HFFc6 (cell line): ENCODE measurements around the gene RNASE8. TPM values are rescaled to one million over a fixed set of nuclear protein-coding genes. Genes with fewer than 3 reads are reported as not detected.

ENCODE experiments used
- DNase-seq: peaks from one replicate; pipeline ENCODE4 v3.0.0-alpha.2; 2018
- H3K27ac Mint-ChIP-seq: 2 replicates; pipeline ENCODE4 v1.8.0; 2020; ENCODE audit warnings: mild to moderate bottlenecking, mixed read lengths
- H3K27me3 Mint-ChIP-seq: 2 replicates; pipeline ENCODE4 v1.8.0; 2021; ENCODE audit warnings: mild to moderate bottlenecking, moderate library complexity, mixed read lengths; ENCODE audit not compliant: insufficient read depth
- H3K36me3 Mint-ChIP-seq: 2 replicates; pipeline ENCODE4 v1.8.0; 2021; ENCODE audit warnings: low read depth, mixed read lengths
- H3K4me1 Mint-ChIP-seq: 2 replicates; pipeline ENCODE4 v1.8.0; 2020; ENCODE audit warnings: low read depth, mixed read lengths
- H3K4me3 Mint-ChIP-seq: 2 replicates; pipeline ENCODE4 v1.8.0; 2020; ENCODE audit warnings: mild to moderate bottlenecking, moderate library complexity, mixed read lengths
- H3K9me3 Mint-ChIP-seq: 2 replicates; pipeline ENCODE4 v1.8.0; 2020; ENCODE audit warnings: mild to moderate bottlenecking, mixed read lengths
- microRNA-seq: library from miRNA; unstranded; fragments of <30 nt; microRNA quantifications from one replicate; pipeline ENCODE4, GENCODE V29; 2019
- total RNA-seq, 6 experiments: library from RNA; stranded (reverse); fragmentation: NEBNext Ultra II Directional; extraction: Animal tissue kit (Norgen Biotek cat#: 25700); gene quantifications; 2 replicates in 1 of 6; 3 replicates in 5 of 6; pipeline ENCODE4 v1.2.3, GENCODE V29; 2021
- TF ChIP-seq, protein P1 (sequence below): fragments of 200-600 bp; sonication (generic); IDR thresholded peaks from 2 replicates; pipeline ENCODE4 v1.5.0; 2021; ENCODE audit warnings: antibody characterized with exemption, mild to moderate bottlenecking

Gene RNASE8
- total RNA-seq, 6 experiments from 2014 or later: not detected

DNA sequence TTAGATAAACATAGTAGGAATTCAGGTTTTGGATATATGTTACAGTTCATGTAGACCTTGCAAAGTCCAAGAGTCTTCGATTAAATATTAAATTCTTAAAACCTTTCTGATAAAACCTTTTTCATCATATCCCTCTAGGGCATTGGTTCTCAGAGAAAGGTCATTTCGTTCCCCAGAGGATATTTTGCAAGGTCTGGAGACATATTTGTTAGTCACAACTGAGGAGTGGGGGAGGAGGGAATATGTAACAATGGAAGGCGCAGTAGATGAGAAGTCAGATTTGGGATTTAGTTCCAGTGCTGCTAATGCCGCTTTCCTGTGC is 48.5 kb downstream of the RNASE8 start:
- Mint-ChIP-seq H3K4me3 (peak overlapping the region; percentile 52; the same call in 1 of the 2 replicates), H3K27ac (no peak overlapping the region), H3K36me3 (no peaks in the 10 kb centered on the region), H3K27me3 (peaks cover 10% of the 10 kb centered on the region), H3K9me3 (no peaks in the 10 kb centered on the region), H3K4me1 (peaks cover 49% of the 10 kb centered on the region)
- TF ChIP-seq, protein P1, sequence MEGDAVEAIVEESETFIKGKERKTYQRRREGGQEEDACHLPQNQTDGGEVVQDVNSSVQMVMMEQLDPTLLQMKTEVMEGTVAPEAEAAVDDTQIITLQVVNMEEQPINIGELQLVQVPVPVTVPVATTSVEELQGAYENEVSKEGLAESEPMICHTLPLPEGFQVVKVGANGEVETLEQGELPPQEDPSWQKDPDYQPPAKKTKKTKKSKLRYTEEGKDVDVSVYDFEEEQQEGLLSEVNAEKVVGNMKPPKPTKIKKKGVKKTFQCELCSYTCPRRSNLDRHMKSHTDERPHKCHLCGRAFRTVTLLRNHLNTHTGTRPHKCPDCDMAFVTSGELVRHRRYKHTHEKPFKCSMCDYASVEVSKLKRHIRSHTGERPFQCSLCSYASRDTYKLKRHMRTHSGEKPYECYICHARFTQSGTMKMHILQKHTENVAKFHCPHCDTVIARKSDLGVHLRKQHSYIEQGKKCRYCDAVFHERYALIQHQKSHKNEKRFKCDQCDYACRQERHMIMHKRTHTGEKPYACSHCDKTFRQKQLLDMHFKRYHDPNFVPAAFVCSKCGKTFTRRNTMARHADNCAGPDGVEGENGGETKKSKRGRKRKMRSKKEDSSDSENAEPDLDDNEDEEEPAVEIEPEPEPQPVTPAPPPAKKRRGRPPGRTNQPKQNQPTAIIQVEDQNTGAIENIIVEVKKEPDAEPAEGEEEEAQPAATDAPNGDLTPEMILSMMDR: no peak
- no peak for DNase-seq

DNA sequence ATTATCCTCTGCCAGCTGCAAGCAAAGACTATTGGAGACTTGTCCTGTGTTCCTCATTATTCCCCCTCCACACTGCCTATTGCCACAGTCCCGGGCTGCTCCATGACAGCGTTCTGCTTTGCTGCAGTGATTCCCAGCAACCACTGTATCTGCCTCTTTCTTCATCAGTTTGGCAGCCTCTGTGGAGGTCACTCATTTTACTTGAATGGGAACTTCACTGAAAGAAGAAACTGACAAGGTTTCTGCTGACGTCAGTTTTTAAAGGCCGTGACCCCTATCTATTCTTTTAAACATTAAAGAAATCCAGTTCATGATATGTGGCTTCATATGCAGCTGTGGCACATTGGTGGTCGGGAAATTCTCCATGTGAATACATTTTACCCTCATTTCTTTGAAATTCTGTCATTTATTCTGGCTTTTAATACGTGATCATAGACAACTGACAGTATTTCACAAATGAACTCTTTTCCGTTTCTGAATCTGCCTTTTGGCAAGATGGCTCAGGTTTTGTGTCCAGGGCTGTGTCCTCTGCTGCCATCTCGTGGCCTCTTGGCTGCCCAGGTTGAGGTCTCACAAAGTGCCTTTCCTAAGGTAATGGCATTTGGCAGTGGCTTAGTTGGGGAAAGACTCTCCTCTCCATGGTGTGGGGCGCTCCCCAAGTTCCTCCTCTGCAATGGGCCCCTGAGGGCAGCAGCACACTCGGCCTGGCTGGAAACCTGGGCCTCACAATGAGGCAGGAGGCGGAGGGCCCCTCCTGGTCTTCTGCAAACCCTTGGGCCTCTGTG is 49.1 kb downstream of the RNASE8 start:
- H3K4me3 Mint-ChIP-seq: peak overlapping the region; percentile 52
- peaks cover 10% of the 10 kb centered on the region for H3K27me3 Mint-ChIP-seq
- H3K4me1 Mint-ChIP-seq: peaks cover 49% of the 10 kb centered on the region
- peak overlapping the region; percentile 46; the same call in 1 of the 2 replicates for H3K27ac Mint-ChIP-seq
- DNase-seq: peak; percentile 64
- TF ChIP-seq, protein P1: peak; percentile 90
- no peaks in the 10 kb centered on the region for H3K36me3 Mint-ChIP-seq
- no peaks in the 10 kb centered on the region for H3K9me3 Mint-ChIP-seq

DNA sequence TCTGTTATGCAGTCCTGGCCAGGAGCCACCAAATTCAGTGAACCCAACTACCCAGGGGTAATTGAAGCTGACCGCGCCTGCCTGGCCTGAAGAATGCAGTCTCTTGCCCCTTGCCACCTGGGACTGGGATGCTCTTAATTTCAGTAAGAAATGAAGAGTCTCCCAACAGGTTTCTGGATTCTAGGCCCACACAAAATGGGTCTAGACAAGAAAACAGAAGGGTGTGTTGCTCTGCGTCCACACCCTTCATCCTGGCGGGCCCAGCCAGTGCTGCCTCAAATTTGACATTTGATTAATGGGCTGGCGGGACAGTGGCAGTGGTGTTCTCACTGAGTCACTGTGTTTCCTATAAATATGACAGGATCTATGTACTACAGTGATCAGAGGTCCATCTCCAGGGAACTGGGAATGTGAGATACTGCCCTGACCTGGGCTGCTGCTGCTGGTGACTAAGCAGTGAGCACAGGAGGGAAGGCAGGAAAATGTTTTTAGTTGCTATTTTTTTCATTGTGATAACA is 49.7 kb downstream of the RNASE8 start:
- DNase-seq: peak; percentile 32
- H3K4me1 Mint-ChIP-seq: peaks cover 48% of the 10 kb centered on the region
- TF ChIP-seq, protein P1: no peak
- H3K36me3 Mint-ChIP-seq: no peaks in the 10 kb centered on the region
- H3K27me3 Mint-ChIP-seq: peaks cover 10% of the 10 kb centered on the region
- H3K9me3 Mint-ChIP-seq: no peaks in the 10 kb centered on the region
- no peak overlapping the region; the same call in 1 of the 2 replicates for H3K4me3 Mint-ChIP-seq
- peak overlapping the region; percentile 46 for H3K27ac Mint-ChIP-seq

Small RNAs within 50 kb of the gene (microRNA-seq; reads per million reads assigned to microRNA genes)
- not detected for gene MIR6717

Other genes starting within 250 kb of the RNASE8 start
- not detected for gene RNASE3, start 166.4 kb upstream of the RNASE8 start, total RNA-seq
- gene RNASE2, start 102.3 kb upstream of the RNASE8 start, total RNA-seq: not detected
- 10 to 100 TPM; 29.3 to 34.0 (median 32.7) TPM for gene METTL17, start 67.8 kb upstream of the RNASE8 start, total RNA-seq
- gene SLC39A2, start 58.5 kb upstream of the RNASE8 start, total RNA-seq: under 1 TPM in 1 of 6 experiments, not detected in 5; 0.15 TPM
- under 1 TPM in 4 of 6 experiments, not detected in 2; 0.11 to 0.31 (median 0.23) TPM for gene NDRG2, start 32.8 kb upstream of the RNASE8 start, total RNA-seq
- gene TPPP2, start 27.6 kb upstream of the RNASE8 start, total RNA-seq: not detected
- gene RNASE13, start 23.0 kb upstream of the RNASE8 start, total RNA-seq: not detected
- gene RNASE7, start 15.5 kb upstream of the RNASE8 start, total RNA-seq: not detected
- gene ARHGEF40, start 12.5 kb downstream of the RNASE8 start, total RNA-seq: 10 to 100 TPM; 30.4 to 43.0 (median 40.8) TPM
- 10 to 100 TPM in 2 of 6 experiments, 1 to 10 TPM in 4; 5.3 to 11.2 (median 6.6) TPM for gene ZNF219, start 40.8 kb downstream of the RNASE8 start, total RNA-seq
- under 1 TPM in 2 of 6 experiments, not detected in 4; 0.18 to 0.35 TPM for gene TMEM253, start 43.2 kb downstream of the RNASE8 start, total RNA-seq
- not detected for gene OR5AU1, start 98.2 kb downstream of the RNASE8 start, total RNA-seq
- gene HNRNPC, start 211.6 kb downstream of the RNASE8 start, total RNA-seq: 100 to 1,000 TPM; 528 to 684 (median 604) TPM
- gene RPGRIP1, start 222.3 kb downstream of the RNASE8 start, total RNA-seq: not detected